HEK293 (cell line): ENCODE measurements around the gene WDR86.

Experiments
- BCL11A ChIP-seq: fragments of 450-650 bp; formaldehyde crosslinking; IDR thresholded peaks from 2 replicates; pipeline ENCODE4 v1.5.1; 2016; ENCODE audit warnings: low read depth, missing biosample characterization, missing genetic modification characterization
- CTCF ChIP-seq: fragments of 450-650 bp; formaldehyde crosslinking; IDR thresholded peaks from 2 replicates; pipeline ENCODE4 v1.5.1; 2016; ENCODE audit warnings: missing biosample characterization, missing genetic modification characterization
- MEIS1 ChIP-seq: sonication (generic); formaldehyde crosslinking; IDR thresholded peaks from 2 replicates; pipeline ENCODE4 v1.8.1; 2022; ENCODE audit warnings: missing genetic modification reagents, mild to moderate bottlenecking, borderline replicate concordance
- PRDM4 ChIP-seq: fragments of 450-650 bp; formaldehyde crosslinking; IDR thresholded peaks from 2 replicates; pipeline ENCODE4 v1.5.1; 2017; ENCODE audit warnings: missing biosample characterization, missing genetic modification characterization
- YY1 ChIP-seq: fragments of 450-650 bp; formaldehyde crosslinking; IDR thresholded peaks from 2 replicates; pipeline ENCODE4 v1.5.1; 2018; ENCODE audit warnings: missing biosample characterization, missing genetic modification characterization
- ZFP41 ChIP-seq: fragments of 450-650 bp; formaldehyde crosslinking; IDR thresholded peaks from 2 replicates; pipeline ENCODE4 v1.5.1; 2016; ENCODE audit warnings: missing biosample characterization, missing genetic modification characterization, borderline replicate concordance
- ZFP69B ChIP-seq: fragments of 450-650 bp; formaldehyde crosslinking; IDR thresholded peaks from 2 replicates; pipeline ENCODE4 v1.5.1; 2016; ENCODE audit warnings: missing biosample characterization, missing genetic modification characterization
- ZNF174 ChIP-seq: fragments of 450-650 bp; formaldehyde crosslinking; IDR thresholded peaks from 2 replicates; pipeline ENCODE4 v1.5.0; 2017; ENCODE audit warnings: missing biosample characterization, mild to moderate bottlenecking, missing genetic modification characterization
- ZNF223 ChIP-seq: fragments of 450-650 bp; formaldehyde crosslinking; IDR thresholded peaks from 2 replicates; pipeline ENCODE4 v1.5.1; 2016; ENCODE audit warnings: missing biosample characterization, missing genetic modification characterization
- ZNF24 ChIP-seq: fragments of 450-650 bp; formaldehyde crosslinking; IDR thresholded peaks from 2 replicates; pipeline ENCODE4 v1.5.1; 2016; ENCODE audit warnings: missing biosample characterization, missing genetic modification characterization
- ZNF274 ChIP-seq, 2 experiments: fragments of 200-500 bp in 1 of 2; fragments of 450-650 bp in 1 of 2; sonication (Bioruptor generic) in 1 of 2; formaldehyde crosslinking in 1 of 2; IDR thresholded peaks; 2 replicates each; pipeline versions ENCODE4 v1.5.1 to v1.6.1; 2014 to 2016; ENCODE audit warnings: borderline replicate concordance in 1 of 2, inconsistent platforms in 1 of 2, low read length in 1 of 2, missing biosample characterization in 1 of 2, missing genetic modification characterization in 1 of 2
- ZNF501 ChIP-seq: fragments of 450-650 bp; formaldehyde crosslinking; IDR thresholded peaks from 2 replicates; pipeline ENCODE4 v1.5.1; 2016; ENCODE audit warnings: missing biosample characterization, missing genetic modification characterization
- ZNF561 ChIP-seq: fragments of 450-650 bp; IDR thresholded peaks from 2 replicates; pipeline ENCODE4 v1.5.1; 2018; ENCODE audit warnings: missing biosample characterization, missing genetic modification characterization, borderline replicate concordance
- ZNF701 ChIP-seq: fragments of 450-650 bp; formaldehyde crosslinking; IDR thresholded peaks from 2 replicates; pipeline ENCODE4 v1.5.1; 2016; ENCODE audit warnings: missing biosample characterization, missing genetic modification characterization

- TF ChIP-seq CTCF (tag by site-specific recombination) (no peak), YY1 (tag by site-specific recombination) (no peak), MEIS1 (CRISPR knock-in tag) (no peak), ZNF701 (no peak), ZNF174 (tag by site-specific recombination) (no peak), ZFP41 (no peak), ZNF223 (tag by site-specific recombination) (no peak), ZNF274 (IDR thresholded peaks at IDR 0.05; ENCODE audit: low read length) (no peak), ZNF274 (tag by site-specific recombination; IDR thresholded peaks at IDR 0.05; ENCODE audit: borderline replicate concordance) (no peak), ZFP69B (tag by site-specific recombination) (no peak), ZNF24 (tag by site-specific recombination) (no peak), ZNF501 (tag by site-specific recombination) (no peak), ZNF561 (tag by site-specific recombination) (no peak), BCL11A (no peak), PRDM4 (tag by site-specific recombination) (no peak)
Measured at GRCh38 chr7:151456276-151456675, 46.4 kb upstream of the WDR86 start.
